ENCODE data around the gene INSR. TPM values are rescaled to one million over a fixed set of nuclear protein-coding genes. Genes with fewer than 3 reads are reported as not detected.

INSR gene
- total and polyA plus RNA-seq, 2 of the 8 experiments (the other 6 are each of a cell fraction or from before 2014, with no cell fraction given): 13.1 to 48.7 TPM

- no peak overlapping the region for H3K27ac ChIP-seq (ENCODE audit: low read depth, low read length)
- no peak overlapping the region for H3K14ac ChIP-seq (ENCODE audit: insufficient read length)
- peaks cover 27 to 88% (median 61%) of the 10 kb centered on the region in 4 experiments for H3K36me3 ChIP-seq (ENCODE audit: control insufficient read depth in 2 of 4, insufficient read depth in 4 of 4, low read length in 3 of 4)
- H3K4me1 ChIP-seq (replicated peaks in 1 of 4; ENCODE audit: control insufficient read depth in 3 of 4, insufficient read depth in 4 of 4, low read length in 3 of 4): no peaks in the 10 kb centered on the region
- H3K23ac ChIP-seq (ENCODE audit: insufficient read length): no peak overlapping the region
- H3K27me3 ChIP-seq (replicated peaks in 1 of 4; ENCODE audit: control insufficient read depth in 3 of 4, extremely low read depth in 1 of 4, insufficient read depth in 3 of 4, low read length in 3 of 4): no peaks in the 10 kb centered on the region
- no peak overlapping the region for H2BK5ac ChIP-seq (ENCODE audit: low read depth, low read length)
- ChIA-PET POLR2A (ENCODE audit: partially characterized antibody) (interaction anchor here (0.6 to 1.4 kb wide), 2 partner anchors 11 to 586 kb away, joined by 3 read pairs; no protein-coding TSS in a partner anchor), CTCF (ENCODE audit: partially characterized antibody) (no interaction called here)
- H3K4ac ChIP-seq (replicated peaks; ENCODE audit: insufficient read length, low read depth, low read length): no peak overlapping the region
- no peak overlapping the region for H4K5ac ChIP-seq (ENCODE audit: insufficient read length, low read depth, low read length)
- H3K56ac ChIP-seq (replicated peaks; ENCODE audit: insufficient read length, low read depth, low read length): no peak overlapping the region
- H3K4me2 ChIP-seq (ENCODE audit: insufficient read depth in 1 of 2, low read depth in 2 of 2, low read length in 2 of 2): no peak overlapping the region
- H3K9ac ChIP-seq (replicated peaks in 1 of 4; ENCODE audit: extremely low read depth in 1 of 4, low read depth in 3 of 4, low read length in 3 of 4): no peak overlapping the region
- H2BK120ac ChIP-seq (replicated peaks; ENCODE audit: low read depth, low read length): no peak overlapping the region
- no peak overlapping the region for H4K8ac ChIP-seq (ENCODE audit: extremely low read depth, insufficient read depth, low read length)
- H2BK15ac ChIP-seq (ENCODE audit: low read length): no peak overlapping the region
- no peak overlapping the region for H2AFZ ChIP-seq (ENCODE audit: low read length)
- no peak overlapping the region for H2BK12ac ChIP-seq (ENCODE audit: low read depth, low read length)
- FAIRE-seq (no peak), DNase-seq (ENCODE audit: low read depth in 1 of 2, low spot score in 2 of 2) (no peak)
- H3K9me3 ChIP-seq (ENCODE audit: insufficient read depth in 2 of 2, low read depth in 1 of 2, low read length in 1 of 2): peaks cover 33 to 50% of the 10 kb centered on the region in 2 experiments
- WGBS, 2 experiments (ENCODE audit: extremely low coverage in 1 of 2, insufficient coverage in 1 of 2, insufficient read length in 1 of 2, insufficient replicate concordance in 2 of 2, low coverage in 1 of 2, low lambda C conversion rate in 2 of 2, missing lambda C conversion rate in 1 of 2): 94% methylated on average over 6 of the region's 6 CpGs; no CpG with 5 or more reads in 1 of the 2 experiments
- no peak overlapping the region for H3K18ac ChIP-seq (ENCODE audit: extremely low read depth, low read length)
- H3K23me2 ChIP-seq (ENCODE audit: low read depth, low read length): no peaks in the 10 kb centered on the region
- H3K79me1 ChIP-seq (ENCODE audit: low read depth, low read length): no peaks in the 10 kb centered on the region
- no peaks in the 10 kb centered on the region for H4K20me1 ChIP-seq (replicated peaks in 1 of 2; ENCODE audit: control insufficient read depth in 1 of 2, insufficient read depth in 2 of 2, low read length in 2 of 2)
- no peak overlapping the region for H2AK5ac ChIP-seq (ENCODE audit: low read depth, low read length)
- H3K79me2 ChIP-seq (ENCODE audit: control insufficient read depth in 1 of 2, insufficient read depth in 2 of 2, low read length in 2 of 2): no peaks in the 10 kb centered on the region
- H4K91ac ChIP-seq (replicated peaks; ENCODE audit: insufficient read length, low read length): no peak overlapping the region
- H2BK20ac ChIP-seq (ENCODE audit: low read length): no peak overlapping the region
- no peak overlapping the region for H3K4me3 ChIP-seq (ENCODE audit: extremely low read depth in 1 of 4, insufficient read depth in 2 of 4, low read depth in 3 of 4, low read length in 4 of 4)
- TF ChIP-seq SP1 (IDR thresholded peaks at IDR 0.05; ENCODE audit: low read depth, low read length) (no peak), BACH1 (IDR thresholded peaks at IDR 0.05; ENCODE audit: low read length) (no peak), SP4 (IDR thresholded peaks at IDR 0.05; ENCODE audit: low read length) (no peak), MAX (IDR thresholded peaks at IDR 0.05) (no peak), CTCF (IDR thresholded peaks at IDR 0.05; ENCODE audit: control extremely low read depth in 1 of 3, insufficient read depth in 1 of 3, low read depth in 1 of 3, low read length in 3 of 3) (no peak), E2F6 (IDR thresholded peaks at IDR 0.05) (no peak), KDM5A (IDR thresholded peaks at IDR 0.05; ENCODE audit: low read length) (no peak), TAF7 (optimal IDR thresholded peaks at IDR 0.05; ENCODE audit: borderline replicate concordance, low read depth, low read length) (no peak), YY1 (IDR thresholded peaks at IDR 0.05; ENCODE audit: low read depth, low read length) (no peak), GTF2F1 (IDR thresholded peaks at IDR 0.05; ENCODE audit: borderline replicate concordance, low read depth, low read length) (no peak), RFX5 (IDR thresholded peaks at IDR 0.05; ENCODE audit: borderline replicate concordance, low read depth, low read length) (no peak), EGR1 (IDR thresholded peaks at IDR 0.05; ENCODE audit: borderline replicate concordance, low read depth, low read length) (no peak)
Measured at GRCh38 chr19:7076151-7076550, 218.1 kb downstream of the INSR start.

All from H1 (cell line).